A673 (cell line): ENCODE data around the gene INCENP. TPM values are rescaled to one million over a fixed set of nuclear protein-coding genes. Genes with fewer than 3 reads are reported as not detected.

Experiments used
- BruUV-seq: library from RNA; stranded (reverse); fragments of 400-500 nt; replicated peaks from 2 replicates; lab custom pipeline; 2021; lab: Mats Ljungman, UMichigan
- CTCF ChIA-PET: fragments of 300-600 bp; sonication (Branson Sonifier 250); formaldehyde crosslinking; loops from one replicate; lab custom pipeline; 2022; ENCODE audit warnings: antibody characterized with exemption; lab: Charles Lee
- POLR2A ChIA-PET: fragments of 300-600 bp; sonication (Branson Sonifier 250); formaldehyde crosslinking; loops from one replicate; lab custom pipeline; 2022; ENCODE audit warnings: antibody characterized with exemption; ENCODE audit not compliant: low non-redundant PET; lab: Charles Lee
- DNase-seq: peaks from one replicate; pipeline ENCODE4 v3.0.0-alpha.2; 2015; ENCODE audit warnings: low spot score
- H3K27ac ChIP-seq: fragments of 200-600 bp; sonication (generic); 2 replicates; pipeline ENCODE4 v1.5.1; 2016; ENCODE audit warnings: mixed run types, low read depth, mild to moderate bottlenecking, mixed read lengths, antibody characterized with exemption, low read length; ENCODE audit not compliant: poor library complexity, severe bottlenecking
- H3K27me3 ChIP-seq: fragments of 200-600 bp; sonication (generic); replicated peaks from 2 replicates; pipeline ENCODE4 v1.6.1; 2017; ENCODE audit warnings: mixed run types, low read depth, mild to moderate bottlenecking, mixed read lengths, antibody characterized with exemption, low read length; ENCODE audit not compliant: insufficient read depth, poor library complexity
- H3K36me3 ChIP-seq: fragments of 200-600 bp; sonication (generic); 2 replicates; pipeline ENCODE4 v1.6.1; 2016; ENCODE audit warnings: mixed run types, mild to moderate bottlenecking, mixed read lengths, antibody characterized with exemption, low read length; ENCODE audit not compliant: insufficient read depth, poor library complexity, severe bottlenecking
- H3K4me1 ChIP-seq: fragments of 200-600 bp; sonication (generic); 2 replicates; pipeline ENCODE4 v1.6.1; 2017; ENCODE audit warnings: mixed run types, mild to moderate bottlenecking, mixed read lengths, antibody characterized with exemption, low read length; ENCODE audit not compliant: insufficient read depth, poor library complexity, severe bottlenecking
- H3K4me3 ChIP-seq: fragments of 200-600 bp; sonication (generic); 2 replicates; pipeline ENCODE4 v1.5.1; 2016; ENCODE audit warnings: low read depth, mixed run types, mild to moderate bottlenecking, mixed read lengths, low read length; ENCODE audit not compliant: poor library complexity, severe bottlenecking
- H3K9me3 ChIP-seq: fragments of 200-600 bp; sonication (generic); 2 replicates; pipeline ENCODE4 v1.6.1; 2016; ENCODE audit warnings: mixed run types, low read depth, mild to moderate bottlenecking, mixed read lengths, antibody characterized with exemption, low read length; ENCODE audit not compliant: poor library complexity, severe bottlenecking
- EZH2 ChIP-seq: fragments of 200-600 bp; sonication (generic); IDR thresholded peaks from 2 replicates; pipeline ENCODE4 v1.6.1; 2017; ENCODE audit warnings: borderline replicate concordance, low read depth, mild to moderate bottlenecking, mixed read lengths, antibody characterized with exemption, low read length; ENCODE audit not compliant: poor library complexity, severe bottlenecking
- intact Hi-C: fragments of 100-400 bp; cut with micrococcal nuclease; formaldehyde crosslinking; loops from one replicate; pipeline ENCODE4 v1.10.0; 2022; ENCODE audit not compliant: unreplicated experiment
- total RNA-seq: library from RNA; stranded (reverse); gene quantifications from 2 replicates; pipeline ENCODE4 v1.2.3, GENCODE V29; 2021
- TF ChIP-seq, protein P1 (sequence below): fragments of 300-800, 200-600 bp; sonication (generic); conservative IDR thresholded peaks from 2 replicates; pipeline ENCODE4 v1.5.1; 2017; ENCODE audit warnings: low read depth, mild to moderate bottlenecking, antibody characterized with exemption, low read length, moderate library complexity, mixed read lengths

Gene INCENP
- total RNA-seq, 1 experiment from 2014 or later = 233 TPM

DNA sequence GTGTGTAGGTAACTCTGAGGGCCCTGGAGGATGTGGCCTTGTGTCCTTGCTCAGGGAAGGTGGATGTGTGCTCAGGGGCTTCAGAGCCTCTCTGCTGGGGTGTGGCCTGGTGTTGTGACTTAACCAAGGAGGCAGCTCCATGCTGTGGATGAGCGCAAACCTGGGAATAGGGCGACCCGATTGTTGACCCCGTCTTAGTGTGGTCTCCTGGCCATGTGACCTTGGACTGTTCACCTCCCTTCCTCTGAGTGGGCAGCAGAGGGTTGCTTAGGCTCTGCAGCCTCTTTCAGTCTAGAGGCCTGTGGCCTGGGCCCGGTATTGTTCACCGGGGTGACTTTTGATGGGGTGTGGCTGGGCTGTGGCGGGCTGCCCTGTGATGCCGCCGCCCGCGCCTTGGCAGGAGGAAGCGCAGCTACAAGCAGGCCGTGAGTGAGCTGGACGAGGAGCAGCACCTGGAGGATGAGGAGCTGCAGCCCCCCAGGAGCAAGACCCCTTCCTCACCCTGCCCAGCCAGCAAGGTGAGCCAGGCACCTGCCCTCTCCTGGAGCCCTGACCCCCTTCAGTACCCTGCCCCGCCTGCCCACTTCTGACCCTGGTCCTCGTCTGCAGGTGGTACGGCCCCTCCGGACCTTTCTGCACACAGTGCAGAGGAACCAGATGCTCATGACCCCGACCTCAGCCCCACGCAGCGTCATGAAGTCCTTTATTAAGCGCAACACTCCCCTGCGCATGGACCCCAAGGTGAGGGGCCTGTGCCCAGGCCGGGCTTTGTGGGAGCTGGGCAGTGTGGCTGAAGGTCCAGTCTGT is 16.7 kb downstream of the INCENP start:
- H3K27me3 ChIP-seq = no peaks in the 10 kb centered on the region
- no peak overlapping the region for H3K27ac ChIP-seq
- peaks cover 95% of the 10 kb centered on the region for H3K36me3 ChIP-seq
- intact Hi-C loops = no loop called here
- H3K4me3 ChIP-seq = no peak overlapping the region
- TF ChIP-seq, protein P1, sequence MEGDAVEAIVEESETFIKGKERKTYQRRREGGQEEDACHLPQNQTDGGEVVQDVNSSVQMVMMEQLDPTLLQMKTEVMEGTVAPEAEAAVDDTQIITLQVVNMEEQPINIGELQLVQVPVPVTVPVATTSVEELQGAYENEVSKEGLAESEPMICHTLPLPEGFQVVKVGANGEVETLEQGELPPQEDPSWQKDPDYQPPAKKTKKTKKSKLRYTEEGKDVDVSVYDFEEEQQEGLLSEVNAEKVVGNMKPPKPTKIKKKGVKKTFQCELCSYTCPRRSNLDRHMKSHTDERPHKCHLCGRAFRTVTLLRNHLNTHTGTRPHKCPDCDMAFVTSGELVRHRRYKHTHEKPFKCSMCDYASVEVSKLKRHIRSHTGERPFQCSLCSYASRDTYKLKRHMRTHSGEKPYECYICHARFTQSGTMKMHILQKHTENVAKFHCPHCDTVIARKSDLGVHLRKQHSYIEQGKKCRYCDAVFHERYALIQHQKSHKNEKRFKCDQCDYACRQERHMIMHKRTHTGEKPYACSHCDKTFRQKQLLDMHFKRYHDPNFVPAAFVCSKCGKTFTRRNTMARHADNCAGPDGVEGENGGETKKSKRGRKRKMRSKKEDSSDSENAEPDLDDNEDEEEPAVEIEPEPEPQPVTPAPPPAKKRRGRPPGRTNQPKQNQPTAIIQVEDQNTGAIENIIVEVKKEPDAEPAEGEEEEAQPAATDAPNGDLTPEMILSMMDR = no peak
- TF ChIP-seq EZH2 = no peak
- CTCF ChIA-PET = no interaction called here
- POLR2A ChIA-PET = no interaction called here
- no peaks in the 10 kb centered on the region for H3K9me3 ChIP-seq
- no peaks in the 10 kb centered on the region for H3K4me1 ChIP-seq
- DNase-seq = no peak
- no TSS peak for BruUV-seq

DNA sequence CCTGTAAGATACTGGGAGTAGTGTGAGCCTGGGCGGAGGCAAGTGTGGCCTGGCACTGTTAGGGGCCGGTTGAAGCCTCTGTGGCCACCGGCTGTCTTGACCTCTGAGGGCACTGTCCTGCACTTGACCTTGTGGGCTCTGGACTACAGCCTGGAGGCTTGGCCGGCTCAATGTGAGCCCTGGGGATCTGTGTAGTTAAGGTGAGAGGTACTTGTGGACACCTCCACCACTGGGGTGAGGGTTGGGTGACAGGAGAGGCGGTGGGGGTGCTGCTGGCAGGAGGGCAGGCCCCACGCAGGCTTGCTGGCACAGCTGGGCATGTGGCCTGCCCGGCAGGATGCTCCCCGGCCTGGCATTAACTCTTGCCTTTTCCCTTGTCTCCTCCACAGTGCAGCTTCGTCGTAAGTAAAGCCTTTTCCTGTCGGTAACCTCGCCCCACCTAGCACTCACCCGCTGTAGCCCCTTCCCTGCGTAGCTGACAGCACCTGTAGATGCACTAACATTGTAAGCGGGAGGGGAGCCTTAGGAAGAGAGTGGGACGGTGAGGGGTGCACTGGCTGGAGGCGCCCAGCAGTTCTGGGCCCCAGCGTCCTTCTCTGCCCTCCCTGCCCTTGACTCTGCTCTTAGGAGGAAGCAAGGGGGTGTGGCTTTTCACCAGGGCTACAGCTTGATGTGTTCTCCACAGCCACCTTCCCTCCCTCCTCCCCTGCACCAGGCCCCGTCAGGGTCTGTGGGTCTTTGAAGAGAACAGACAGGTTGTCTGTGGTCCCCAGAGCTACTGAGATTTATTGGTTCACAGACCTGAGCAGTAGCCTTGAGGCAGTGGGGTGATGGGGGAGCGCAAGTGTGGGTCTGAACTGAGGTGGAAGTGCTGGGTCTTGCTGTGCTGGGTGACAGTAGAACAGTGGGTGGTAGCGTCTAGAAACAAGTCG is 17.6 kb downstream of the INCENP start:
- Histone ChIP-seq H3K27ac (no peak overlapping the region), H3K9me3 (no peaks in the 10 kb centered on the region), H3K27me3 (no peaks in the 10 kb centered on the region), H3K4me3 (no peak overlapping the region), H3K4me1 (no peaks in the 10 kb centered on the region), H3K36me3 (peaks cover 98% of the 10 kb centered on the region)
- intact Hi-C loops = no loop called here
- DNase-seq = no peak
- TF ChIP-seq EZH2 = no peak
- TF ChIP-seq, protein P1 = no peak
- POLR2A ChIA-PET = interaction anchor here (0.5 kb wide), 1 partner anchor 174 kb away, joined by 3 read pairs; the partner anchor contains the start of gene FTH1
- CTCF ChIA-PET = no interaction called here
- BruUV-seq = no TSS peak

DNA sequence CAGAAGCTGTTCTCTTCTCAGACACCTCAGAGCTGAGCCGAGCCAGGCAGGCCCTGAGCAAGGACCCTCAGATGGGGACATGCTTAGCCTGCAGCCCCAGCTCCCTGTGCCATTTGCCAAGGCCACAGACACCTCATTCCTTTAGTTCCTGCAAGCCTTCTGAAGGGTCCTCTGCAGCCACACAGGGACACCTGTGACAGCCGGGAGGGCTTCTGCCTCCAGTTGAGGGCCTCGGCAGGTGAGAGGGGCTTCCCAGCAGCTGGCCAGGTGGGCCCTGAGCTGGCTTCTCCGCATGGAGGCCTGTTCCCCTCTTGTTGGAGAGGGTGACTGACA is 18.2 kb downstream of the INCENP start:
- H3K4me1 ChIP-seq = no peaks in the 10 kb centered on the region
- H3K9me3 ChIP-seq = no peaks in the 10 kb centered on the region
- ChIA-PET CTCF (no interaction called here), POLR2A (interaction anchor here (0.5 kb wide), 1 partner anchor 175 kb away, joined by 3 read pairs; the partner anchor contains the start of gene FTH1)
- no peak overlapping the region for H3K4me3 ChIP-seq
- intact Hi-C loops = no loop called here
- H3K36me3 ChIP-seq = peaks cover 99% of the 10 kb centered on the region
- no peak for DNase-seq
- no TSS peak for BruUV-seq
- no peak overlapping the region for H3K27ac ChIP-seq
- no peaks in the 10 kb centered on the region for H3K27me3 ChIP-seq
- TF ChIP-seq, protein P1 = no peak
- no peak for TF ChIP-seq EZH2
